ENCODE data around the gene METTL17.

DNA sequence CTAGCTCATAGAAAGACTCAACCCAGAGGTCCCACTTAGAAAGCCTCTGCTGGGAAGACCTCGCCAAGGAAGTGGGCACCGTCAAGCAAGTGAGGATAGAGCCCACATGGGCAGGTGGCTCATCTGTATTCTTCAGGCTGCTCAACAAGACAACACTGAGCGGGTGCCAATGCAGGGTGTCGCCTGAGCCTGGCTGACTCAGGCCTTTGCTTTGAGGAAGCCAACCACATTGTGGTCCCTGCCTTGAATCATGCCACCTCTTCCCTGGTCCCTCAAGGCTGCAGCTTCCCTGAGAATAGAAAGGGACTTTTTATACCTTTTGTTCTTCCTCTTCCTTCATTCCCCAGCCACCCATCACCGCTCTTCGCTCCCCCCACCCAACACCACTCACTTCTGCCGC, 47.0 kb downstream of the METTL17 start:
- TF ChIP-seq GATA2 (IDR thresholded peaks at IDR 0.05; ENCODE audit: low read depth, low read length) (no peak), GATA3 (IDR thresholded peaks at IDR 0.05; ENCODE audit: low read depth, low read length) (no peak)
